HG03139 (cell line): ENCODE data around the gene AFAP1.

Experiments used
- ATAC-seq: cut with Tn5 transposase; IDR thresholded peaks from one replicate; pipeline ENCODE4 v1.9.1; 2021; ENCODE audit not compliant: unreplicated experiment

The AFAP1 gene

GRCh38 chr4:7899184-7899869 is 40.3 kb downstream of the AFAP1 start:
- ATAC-seq: no peak

- no peak for ATAC-seq
Measured at GRCh38 chr4:7898385-7898784, 41.3 kb downstream of the AFAP1 start.

- ATAC-seq: no peak
Measured at GRCh38 chr4:7897811-7898210, 41.9 kb downstream of the AFAP1 start.

GRCh38 chr4:7894677-7895181 is 44.9 kb downstream of the AFAP1 start:
- ATAC-seq: no peak

- no peak for ATAC-seq
Measured at GRCh38 chr4:7894098-7894676, 45.5 kb downstream of the AFAP1 start.

- ATAC-seq: no peak
Measured at GRCh38 chr4:7893539-7893938, 46.1 kb downstream of the AFAP1 start.

- ATAC-seq: no peak
Measured at GRCh38 chr4:7892212-7893019, 47.2 kb downstream of the AFAP1 start.

GRCh38 chr4:7890635-7891393 is 48.8 kb downstream of the AFAP1 start:
- no peak for ATAC-seq

GRCh38 chr4:7887436-7887835 is 52.2 kb downstream of the AFAP1 start:
- no peak for ATAC-seq

- no peak for ATAC-seq
Measured at GRCh38 chr4:7886007-7886973, 53.4 kb downstream of the AFAP1 start.

- no peak for ATAC-seq
Measured at GRCh38 chr4:7885216-7886006, 54.2 kb downstream of the AFAP1 start.

- no peak for ATAC-seq
Measured at GRCh38 chr4:7880683-7881082, 59.0 kb downstream of the AFAP1 start.

- no peak for ATAC-seq
Measured at GRCh38 chr4:7879127-7879526, 60.5 kb downstream of the AFAP1 start.

GRCh38 chr4:7878323-7878722 is 61.3 kb downstream of the AFAP1 start:
- ATAC-seq: no peak

- ATAC-seq: no peak
Measured at GRCh38 chr4:7877176-7877575, 62.5 kb downstream of the AFAP1 start.

GRCh38 chr4:7876201-7876875 is 63.3 kb downstream of the AFAP1 start:
- ATAC-seq: no peak

- no peak for ATAC-seq
Measured at GRCh38 chr4:7874838-7875237, 64.8 kb downstream of the AFAP1 start.

- no peak for ATAC-seq
Measured at GRCh38 chr4:7873881-7874280, 65.8 kb downstream of the AFAP1 start.
